HG03571 (cell line): Measurements from ENCODE around the gene SCGB1C2.
"Not testable (repeated sequence)": the region's sequence is repeated elsewhere in the genome, so short reads cannot be mapped to it uniquely, and the experiment has no call there.

Experiments
- ATAC-seq: cut with Tn5 transposase; IDR thresholded peaks from one replicate; pipeline ENCODE4 v1.9.1; 2021; ENCODE audit not compliant: unreplicated experiment

SCGB1C2 gene

DNA sequence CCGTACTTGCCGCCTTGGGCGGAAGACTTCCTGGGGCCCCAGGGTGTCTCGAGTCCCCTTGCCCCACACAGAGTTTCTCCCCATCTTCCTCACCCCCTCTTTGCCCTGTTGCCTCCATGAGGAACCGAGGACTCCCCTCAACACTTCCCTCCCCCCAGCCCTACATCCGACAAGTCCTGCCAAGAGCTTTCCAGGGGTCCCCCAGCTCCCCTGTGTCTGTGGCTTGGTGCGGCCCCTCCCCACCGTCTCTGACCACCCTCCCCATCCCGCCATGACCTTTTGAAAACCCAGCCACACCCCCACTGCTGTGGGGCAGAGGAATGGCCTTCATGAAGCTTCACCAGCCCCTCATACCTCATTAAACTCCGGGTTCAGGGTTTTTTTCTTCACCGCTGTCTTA, 11.4 kb downstream of the SCGB1C2 start:
- no peak for ATAC-seq

DNA sequence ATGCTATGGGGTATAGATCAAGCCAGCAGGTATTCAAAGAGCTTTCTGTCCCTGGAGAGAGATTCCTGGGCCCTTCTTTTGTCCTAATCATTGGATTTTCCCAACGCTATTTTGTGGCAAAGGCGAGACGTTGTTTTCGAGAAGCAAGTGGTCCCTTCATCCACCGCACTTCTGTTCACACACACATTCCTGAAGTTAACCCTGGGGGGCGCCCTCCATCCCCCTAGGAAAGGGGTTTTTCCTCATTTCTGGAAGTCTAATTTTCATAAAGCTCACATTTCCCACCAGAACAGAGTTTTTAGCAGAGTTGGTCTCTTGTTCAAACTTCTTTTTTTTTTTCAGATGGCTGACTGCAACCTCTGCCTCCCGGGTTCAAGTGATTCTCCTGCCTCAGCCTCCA, 11.9 kb downstream of the SCGB1C2 start:
- ATAC-seq = no peak

DNA sequence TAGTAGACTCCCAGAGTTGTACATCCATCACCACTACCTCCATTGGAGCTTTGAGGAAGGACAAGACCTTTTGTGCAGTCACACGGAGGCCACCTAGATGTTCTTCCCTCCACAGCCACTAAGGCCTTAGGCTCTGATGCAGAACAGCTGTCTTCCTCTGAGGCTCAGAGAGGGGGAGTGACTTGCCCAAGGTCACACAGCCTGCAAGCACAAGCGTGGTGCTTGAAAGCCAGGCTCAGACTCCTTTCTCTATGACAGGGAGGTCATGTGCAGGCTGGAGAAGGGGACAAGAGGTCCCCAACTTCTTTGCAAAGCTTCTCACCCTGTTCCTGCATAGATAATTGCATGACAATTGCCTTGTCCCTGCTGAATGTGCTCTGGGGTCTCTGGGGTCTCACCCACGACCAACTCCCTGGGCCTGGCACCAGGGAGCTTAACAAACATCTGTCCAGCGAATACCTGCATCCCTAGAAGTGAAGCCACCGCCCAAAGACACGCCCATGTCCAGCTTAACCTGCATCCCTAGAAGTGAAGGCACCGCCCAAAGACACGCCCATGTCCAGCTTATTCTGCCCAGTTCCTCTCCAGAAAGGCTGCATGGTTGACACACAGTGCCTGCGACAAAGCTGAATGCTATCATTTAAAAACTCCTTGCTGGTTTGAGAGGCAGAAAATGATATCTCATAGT, 12.7 kb downstream of the SCGB1C2 start:
- no peak for ATAC-seq

DNA sequence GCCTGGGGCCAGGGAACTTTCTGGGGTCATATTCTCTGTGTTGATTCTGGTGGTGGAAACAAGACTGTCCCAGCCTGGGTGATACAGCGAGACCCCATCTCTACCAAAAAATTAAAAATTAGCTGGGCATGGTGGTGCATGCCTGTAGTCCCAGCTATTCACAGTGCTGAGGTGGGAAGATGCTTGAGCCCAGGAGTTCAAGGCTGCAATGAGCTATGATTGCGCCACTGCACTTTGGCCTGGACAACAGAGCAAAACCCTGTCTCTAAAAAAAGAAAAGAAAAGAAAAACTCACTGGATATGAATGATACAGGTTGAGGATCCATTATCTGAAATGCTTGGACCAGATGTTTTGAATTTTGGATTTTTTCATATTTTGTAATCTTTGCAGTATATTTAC, 13.6 kb downstream of the SCGB1C2 start:
- no peak for ATAC-seq

DNA sequence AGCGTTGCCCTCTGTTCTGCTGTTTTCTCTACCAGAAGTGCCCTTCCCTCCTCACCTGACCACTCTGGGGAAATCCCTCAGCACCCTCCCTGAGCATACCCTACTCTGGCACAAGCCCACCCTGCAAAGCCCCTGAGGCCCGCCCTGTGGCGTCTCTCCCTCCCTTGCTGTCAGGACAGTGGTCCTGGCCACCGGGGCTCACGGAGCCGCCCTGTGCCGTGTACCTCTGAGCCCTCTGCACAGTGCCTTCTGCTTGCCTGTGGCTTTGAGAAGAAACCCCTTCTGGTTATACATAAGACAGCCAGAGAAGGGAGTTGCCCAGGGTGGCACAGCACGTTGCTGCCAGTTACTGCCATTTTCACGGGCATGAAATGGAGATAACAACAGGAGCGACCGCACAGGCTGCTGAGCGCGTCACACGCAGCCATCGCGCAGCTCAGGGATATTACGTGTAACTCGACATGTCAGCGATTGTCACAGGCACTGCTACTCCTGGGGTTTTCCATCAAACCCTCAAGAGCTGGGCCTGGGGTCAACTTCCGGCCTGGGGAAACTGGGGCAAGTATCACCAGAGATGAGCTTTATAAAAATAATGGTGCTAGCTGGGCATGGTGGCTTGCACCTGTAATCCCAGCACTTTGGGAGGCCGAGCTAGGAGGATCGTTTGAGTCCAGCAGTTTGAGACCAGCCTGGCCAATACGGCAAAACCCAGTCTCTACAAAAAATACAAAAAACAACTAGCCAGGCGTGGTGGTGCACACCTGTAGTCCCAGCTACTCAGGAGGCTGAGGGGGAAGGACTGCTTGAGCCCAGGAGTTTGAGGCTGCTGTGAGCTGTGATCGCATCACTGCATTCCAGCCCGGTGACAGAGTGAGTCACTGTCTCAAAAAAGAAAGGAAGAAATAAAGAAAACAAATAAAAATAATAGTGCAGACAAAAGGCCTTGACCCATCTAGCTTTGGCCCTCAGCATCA, 14.8 kb downstream of the SCGB1C2 start:
- no peak for ATAC-seq

DNA sequence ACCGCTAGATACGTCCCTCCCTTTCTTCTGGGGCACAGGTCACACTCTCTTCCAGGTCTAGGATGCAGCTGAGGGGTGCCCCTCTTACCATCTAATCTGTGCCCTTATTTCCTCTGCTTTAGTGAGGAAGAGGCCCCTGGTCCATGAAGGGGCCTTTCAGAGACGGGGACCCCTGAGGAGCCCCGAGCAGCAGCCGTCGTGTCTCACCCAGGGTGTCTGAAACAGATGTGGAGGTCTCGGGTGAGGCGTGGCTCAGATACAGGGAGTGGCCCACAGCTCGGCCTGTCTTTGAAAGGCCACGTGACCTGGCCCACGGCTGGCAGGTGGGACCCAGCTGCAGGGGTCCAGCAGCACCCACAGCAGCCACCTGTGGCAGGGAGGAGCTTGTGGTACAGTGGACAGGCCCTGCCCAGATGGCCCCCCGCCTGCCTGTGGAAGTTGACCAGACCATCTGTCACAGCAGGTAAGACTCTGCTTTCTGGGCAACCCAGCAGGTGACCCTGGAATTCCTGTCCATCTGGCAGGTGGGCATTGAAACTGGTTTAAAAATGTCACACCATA, 15.6 kb downstream of the SCGB1C2 start:
- ATAC-seq = no peak

DNA sequence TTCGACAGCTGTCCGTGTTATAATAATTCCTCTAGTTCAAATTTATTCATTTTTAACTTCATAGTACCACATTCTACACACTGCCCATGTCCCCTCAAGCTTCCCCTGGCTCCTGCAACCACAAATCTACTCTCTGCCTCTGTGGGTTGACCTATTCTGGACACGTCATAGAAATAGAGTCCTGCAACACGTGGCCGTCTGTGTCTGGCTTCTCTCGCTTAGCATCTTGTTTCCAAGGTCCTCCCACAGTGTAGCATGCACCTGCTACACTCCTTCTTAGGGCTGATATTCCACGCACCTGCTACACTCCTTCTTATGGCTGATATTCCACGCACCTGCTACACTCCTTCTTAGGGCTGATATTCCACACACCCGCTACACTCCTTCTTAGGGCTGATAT, 16.5 kb downstream of the SCGB1C2 start:
- no peak for ATAC-seq

DNA sequence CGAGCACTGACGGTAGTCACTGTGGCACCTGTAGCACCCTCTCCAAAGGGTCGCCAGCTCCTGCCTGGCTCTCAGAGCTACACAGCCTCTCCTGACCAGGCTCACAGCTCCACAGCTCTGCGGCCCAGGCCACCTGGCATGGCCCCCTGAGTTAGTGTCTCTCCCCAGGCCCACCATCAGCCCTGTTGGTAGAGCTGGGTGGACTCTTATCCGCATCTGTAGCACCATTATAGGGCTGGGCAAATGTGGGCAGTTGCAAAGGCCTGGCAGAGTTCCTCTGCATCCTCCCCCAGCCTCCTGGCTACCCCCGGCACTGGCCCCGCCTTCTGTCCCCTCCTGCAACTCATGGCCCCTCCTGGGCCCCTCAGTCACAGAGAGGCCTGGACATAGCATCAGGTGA, 18.2 kb downstream of the SCGB1C2 start:
- ATAC-seq = no peak

DNA sequence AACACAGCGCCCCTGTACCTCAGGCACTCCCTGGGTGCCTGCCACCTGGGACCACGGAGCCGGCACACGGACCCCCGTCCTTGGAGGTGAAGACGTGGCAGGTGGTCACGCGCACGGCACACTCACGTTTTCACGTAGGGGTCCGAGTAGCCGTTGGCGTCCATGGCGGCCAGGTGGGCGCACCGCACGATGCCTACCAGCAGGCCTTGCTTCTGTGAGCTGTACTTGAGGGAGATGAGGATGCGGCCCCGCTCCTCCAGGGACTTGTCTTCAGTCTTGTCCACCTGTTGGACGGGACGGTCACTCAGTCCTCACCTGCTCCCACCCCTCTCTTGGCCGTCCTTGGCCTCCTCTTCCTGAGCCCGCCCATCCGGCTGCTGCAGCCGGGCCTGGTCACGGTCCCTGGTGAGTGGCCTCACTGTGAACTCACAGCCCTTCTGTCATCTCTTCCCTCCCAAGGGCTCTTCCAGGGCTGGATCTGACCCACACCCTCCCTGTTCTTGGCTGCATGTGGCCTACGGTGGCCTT, 18.8 kb downstream of the SCGB1C2 start:
- no peak for ATAC-seq

DNA sequence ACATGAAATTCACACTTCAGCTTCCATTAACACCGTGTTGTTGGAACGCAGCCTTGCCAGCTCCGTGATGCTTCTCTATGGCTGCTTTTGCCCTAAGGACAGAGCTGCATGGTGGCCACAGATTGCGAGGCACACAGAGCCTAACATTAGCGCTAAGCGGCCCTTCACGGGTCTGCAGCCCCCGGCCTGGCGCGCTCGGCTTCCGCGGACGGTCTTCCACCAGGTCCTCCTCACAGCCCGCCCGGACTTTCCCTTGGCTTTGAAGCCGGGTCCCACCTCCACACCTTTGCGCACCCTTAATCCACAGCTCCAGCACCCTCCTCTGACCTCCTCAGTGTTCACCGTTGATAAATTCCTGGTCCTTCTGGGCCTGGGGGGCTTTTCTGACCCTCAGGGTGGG, 19.6 kb downstream of the SCGB1C2 start:
- no peak for ATAC-seq

DNA sequence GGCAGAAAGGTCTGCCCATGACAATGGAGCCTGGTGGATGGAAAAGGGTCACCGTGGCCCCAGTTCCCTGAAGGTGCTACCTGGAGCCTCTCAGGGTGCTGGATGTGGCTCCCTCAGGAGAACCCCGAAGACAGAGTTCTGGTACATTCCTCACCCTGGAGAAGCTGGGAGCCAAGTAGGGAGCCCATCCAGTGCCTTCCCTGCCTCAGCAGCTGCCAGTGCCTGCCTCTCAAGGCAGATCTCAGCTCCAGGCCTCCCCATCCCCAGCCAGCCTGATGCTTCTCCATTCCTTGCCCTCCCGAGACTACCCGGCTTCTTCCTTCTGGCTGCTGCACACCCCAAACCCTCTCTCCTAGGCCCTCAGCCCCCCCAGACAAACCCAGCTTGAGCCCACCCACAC, 20.5 kb downstream of the SCGB1C2 start:
- ATAC-seq = no peak

DNA sequence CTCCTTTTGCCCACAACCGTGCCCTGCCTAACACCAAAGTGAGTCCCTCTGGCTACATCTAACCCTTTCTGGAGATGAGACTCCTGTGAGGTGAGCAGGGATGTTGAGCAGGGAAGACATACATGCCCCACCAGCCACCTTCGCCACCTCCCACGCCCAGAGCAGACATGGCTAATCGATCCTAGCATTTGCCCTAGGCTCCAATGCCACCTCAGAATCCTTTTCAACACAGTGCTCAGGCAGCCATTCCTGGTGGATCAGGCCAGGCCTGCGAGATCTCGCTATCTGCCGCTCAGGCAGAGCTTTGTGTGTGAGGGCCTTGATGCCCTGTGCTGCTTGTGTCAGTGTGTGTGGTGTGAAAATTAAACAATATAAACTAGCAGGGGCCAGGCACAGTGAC, 21.0 kb downstream of the SCGB1C2 start:
- no peak for ATAC-seq

DNA sequence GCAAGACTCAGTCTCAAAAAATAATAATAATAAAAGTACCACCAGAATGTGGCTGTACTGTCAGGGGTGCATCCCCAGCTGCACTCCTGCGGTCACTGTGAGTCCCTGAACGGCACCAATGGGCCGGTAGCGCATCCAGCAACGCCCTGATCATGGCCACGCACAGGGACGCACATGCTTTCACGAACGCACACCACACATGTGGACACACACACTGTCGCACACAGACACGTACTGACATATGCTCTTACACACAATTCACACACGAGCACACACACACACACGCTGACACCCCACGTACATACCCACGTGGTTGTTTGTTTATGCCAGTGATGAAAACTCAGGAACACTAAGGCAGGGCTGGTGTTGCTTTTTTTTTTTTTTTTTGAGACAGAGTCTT, 22.2 kb downstream of the SCGB1C2 start:
- ATAC-seq = no peak

DNA sequence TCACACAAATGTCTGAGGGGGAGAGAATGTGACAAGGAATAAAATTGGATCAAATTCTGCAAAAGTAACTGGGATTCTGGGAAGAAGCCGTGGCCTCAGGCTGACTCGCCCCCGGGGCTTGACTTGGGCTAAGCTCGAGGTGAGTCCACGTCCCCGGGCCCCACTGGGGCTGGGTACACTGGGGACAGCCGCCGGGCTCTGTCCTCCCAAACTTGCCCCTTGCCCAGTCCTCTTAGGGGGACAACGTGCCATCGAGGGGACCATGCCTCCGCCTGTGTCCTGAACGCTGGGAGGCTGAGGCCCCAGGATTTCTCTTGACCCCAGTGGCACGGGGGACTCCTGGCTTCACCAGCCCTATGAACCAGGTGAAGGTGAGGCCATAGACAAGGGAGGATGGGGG, 23.0 kb downstream of the SCGB1C2 start:
- no peak for ATAC-seq

DNA sequence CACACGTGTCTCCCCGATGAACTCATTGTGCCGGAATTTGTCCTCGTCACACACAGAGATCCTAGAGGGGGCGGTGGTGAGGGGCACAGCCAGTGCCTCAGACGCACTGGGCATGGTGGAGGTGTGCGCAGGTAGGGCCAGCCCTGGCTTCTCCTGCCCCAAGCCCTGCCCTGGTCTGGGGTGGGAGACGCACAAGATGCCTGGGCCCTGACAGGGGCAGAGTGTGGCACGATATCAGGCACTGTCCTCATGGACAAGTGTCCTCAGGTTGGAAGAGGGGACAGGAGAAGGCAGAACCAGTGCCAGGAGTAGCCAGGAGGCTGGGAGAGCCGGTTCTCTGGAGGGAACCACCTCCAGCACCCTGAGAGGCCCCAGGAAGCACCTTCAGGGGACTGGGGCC, 24.1 kb downstream of the SCGB1C2 start:
- no peak for ATAC-seq

DNA sequence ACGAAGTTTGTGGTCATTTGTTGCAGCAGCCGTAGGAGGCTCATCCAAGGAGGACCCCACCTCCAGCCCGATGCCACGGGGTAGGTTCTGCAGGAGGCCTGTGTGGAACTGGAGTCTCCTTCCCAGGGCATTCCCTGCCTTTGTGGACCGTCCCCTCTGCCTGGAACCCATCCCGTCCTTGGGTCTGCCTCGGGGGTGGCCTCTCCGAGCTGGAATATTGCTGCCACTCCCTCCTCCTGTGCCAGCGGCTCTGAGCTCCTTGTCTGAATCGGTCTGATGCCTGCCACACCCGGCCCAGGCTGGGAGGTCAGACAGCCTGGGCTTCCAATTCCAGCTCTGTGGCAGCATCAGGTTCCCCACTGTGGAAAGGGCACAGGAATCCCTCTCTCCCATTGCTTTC, 25.3 kb downstream of the SCGB1C2 start:
- ATAC-seq = no peak

DNA sequence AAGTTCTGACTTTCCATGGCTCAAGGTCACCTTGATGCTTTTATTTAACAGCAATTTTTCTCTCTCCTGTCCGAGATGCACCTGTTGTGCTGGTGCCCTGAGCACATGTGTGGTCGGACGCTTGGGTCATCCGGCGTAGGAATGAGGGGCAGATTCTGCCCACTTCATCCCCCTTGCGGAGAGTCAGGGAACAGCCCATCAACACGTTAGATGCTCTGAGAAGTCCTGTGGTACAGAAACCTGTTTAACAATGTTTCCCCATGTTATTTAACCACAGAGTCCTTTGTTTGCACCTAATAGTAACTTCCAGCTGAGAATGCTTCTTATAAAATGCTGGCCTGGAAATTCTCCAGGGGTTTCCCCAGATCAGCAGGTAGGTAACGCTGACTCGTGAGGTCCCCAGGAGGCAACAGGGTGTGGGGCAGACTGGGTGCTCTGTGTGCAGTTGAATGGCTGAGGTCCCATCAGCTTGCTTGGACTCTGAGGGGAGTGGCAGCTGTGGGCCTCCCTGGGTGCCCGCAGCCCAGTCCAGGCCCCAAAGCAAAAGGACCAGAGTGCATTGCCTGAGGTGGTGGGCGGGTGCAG, 26.2 kb downstream of the SCGB1C2 start:
- no peak for ATAC-seq

DNA sequence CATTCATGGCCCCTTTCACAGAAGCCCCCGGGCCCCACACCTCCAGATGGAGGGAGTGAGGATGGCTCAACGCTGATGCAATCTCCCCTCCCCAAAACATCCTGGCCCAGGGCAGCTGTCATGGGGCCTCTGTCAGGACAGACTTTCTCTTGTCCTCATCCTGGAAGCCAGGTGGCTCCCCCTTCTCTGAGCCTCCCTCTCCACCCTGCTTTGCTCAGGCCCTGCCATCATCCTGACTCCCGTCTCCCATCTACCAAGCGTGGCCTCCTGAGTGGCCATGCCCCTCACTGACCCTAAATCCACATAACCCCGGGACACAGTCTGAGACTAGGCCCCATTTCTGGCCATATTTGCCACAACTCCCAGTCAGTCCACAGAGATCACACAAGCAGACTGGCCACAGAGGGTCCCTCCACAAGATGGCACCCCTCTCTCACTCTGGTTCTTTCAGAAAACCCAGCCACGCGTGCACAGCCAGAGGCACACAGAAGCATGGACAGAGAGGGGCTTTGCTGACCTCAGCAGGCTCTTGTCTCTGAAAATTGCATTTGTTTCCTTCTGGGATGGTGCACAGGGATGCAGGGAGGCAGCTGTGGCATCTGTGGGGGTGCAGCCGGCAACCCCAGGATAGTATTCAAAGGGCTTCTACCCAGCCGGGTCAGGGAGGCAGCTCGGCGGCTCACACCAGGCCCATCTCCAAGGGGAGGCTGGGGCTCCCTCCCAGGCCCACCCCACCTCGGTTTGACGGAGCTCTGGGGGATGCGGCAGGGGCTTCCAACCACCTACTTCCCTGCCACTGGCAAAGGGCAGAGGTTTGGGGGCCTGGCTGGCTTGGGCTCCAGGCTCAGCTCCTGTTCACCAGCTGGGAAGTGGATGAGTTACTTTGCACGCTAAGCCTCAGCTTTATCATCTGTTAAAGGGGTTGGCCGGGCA, 27.2 kb downstream of the SCGB1C2 start:
- no peak for ATAC-seq

DNA sequence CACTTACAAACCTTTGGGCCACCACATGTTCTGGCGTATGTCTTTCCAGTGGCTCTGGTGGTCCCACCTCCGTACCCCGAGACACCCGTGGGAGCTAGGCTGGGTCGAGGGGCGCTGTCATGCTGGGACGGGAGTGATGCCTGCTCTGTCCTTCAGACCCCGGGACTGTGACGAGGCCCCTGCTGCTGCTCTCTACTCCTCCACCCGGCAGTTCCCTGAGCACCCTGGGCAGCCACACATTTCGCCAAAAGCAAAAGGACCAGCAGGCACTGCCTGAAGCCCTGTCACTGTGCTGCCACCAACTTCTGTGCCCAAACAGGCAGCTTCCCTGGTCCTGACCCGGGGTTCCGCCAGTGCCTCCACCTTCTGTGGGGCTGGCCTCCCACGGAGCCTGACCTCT, 28.6 kb downstream of the SCGB1C2 start:
- ATAC-seq = no peak

DNA sequence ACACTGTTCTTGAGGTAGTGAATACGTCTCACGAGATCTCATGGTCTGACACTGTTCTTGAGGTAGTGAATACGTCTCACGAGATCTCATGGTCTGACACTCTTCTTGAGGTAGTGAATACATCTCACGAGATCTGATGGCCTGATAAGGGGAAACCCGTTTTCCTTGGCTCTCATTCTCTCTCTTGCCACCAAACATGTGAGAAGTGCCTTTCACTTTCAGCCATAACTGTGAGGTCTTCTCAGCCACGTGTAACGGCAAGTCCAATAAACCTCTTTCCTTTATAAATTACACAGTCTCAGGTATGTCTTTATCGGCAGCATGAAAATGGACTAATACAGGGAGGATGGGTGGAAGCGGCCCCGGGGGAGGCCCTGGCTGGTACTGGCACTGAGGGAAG, 31.2 kb downstream of the SCGB1C2 start:
- ATAC-seq = not testable (repeated sequence)
